ENCODE results near the gene C13orf42. TPM values are rescaled to one million over a fixed set of nuclear protein-coding genes. Genes with fewer than 3 reads are reported as not detected.

The C13orf42 gene
- polyA plus RNA-seq: not detected in 2 replicates

GRCh38 chr13:51111174-51111573 is at the start of gene C13orf42:
Gene C13orf42, minus strand, starts transcription at chr13:51111274. Its CDS starts 65 bp downstream, at chr13:51111209.

Other genes starting within 250 kb of the C13orf42 start
- 24.1 and 39.3 TPM in 2 replicates for gene RNASEH2B, start 201.5 kb downstream of the C13orf42 start, polyA plus RNA-seq
- gene FAM124A, start 111.1 kb upstream of the C13orf42 start, polyA plus RNA-seq: 0.28 and 2.3 TPM in 2 replicates
- gene SERPINE3, start 228.4 kb upstream of the C13orf42 start, polyA plus RNA-seq: not detected in 2 replicates